ENCODE data around the gene TAF6.

DNA sequence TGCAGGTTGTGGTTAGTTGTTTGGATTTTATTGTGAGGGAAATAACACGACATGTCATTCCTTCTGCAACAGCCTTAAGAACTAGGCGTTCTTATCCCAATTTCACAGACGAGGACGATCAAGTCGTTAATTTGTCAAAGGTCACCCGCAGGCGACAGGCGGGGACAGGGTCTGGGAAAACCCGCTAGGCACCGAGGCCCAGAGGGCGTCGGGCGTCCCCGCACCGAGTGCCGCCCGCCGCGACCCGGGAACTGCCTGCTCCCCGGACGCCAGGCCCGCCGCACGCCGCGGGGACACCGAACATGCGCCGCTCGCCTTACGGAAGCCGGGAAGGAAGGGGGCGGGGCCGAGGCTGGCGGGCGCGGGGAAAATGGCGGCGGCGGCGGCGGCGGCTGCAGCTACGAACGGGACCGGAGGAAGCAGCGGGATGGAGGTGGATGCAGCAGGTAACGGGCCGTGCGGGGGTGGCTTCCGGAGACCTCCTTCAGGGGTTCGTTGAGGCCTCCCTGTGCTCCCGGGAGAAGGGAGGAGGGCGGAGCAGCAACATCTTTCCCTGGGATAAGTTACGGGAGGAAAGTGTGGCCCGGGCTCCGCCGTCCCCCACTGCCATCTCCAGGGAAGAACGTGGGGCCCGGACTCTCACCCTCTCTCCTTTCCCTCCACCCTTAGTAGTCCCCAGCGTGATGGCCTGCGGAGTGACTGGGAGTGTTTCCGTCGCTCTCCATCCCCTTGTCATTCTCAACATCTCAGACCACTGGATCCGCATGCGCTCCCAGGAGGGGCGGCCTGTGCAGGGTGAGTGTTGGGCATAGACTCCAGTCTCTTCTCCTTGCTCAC, 30.3 kb downstream of the TAF6 start, which contains the start of gene COPS6:
- TF ChIP-seq POLR2A (IDR thresholded peaks at IDR 0.05; ENCODE audit: low read length) (peak; percentile 79), GATA1 (IDR thresholded peaks at IDR 0.05; ENCODE audit: low read depth, low read length) (no peak)

All from erythroblast (primary cell).